Anterior cingulate cortex (tissue), 58 donors: ENCODE data around the gene PKNOX1.
A peak's percentile ranks its signal among the peaks of the same experiment; 100 is the strongest.
"Not testable (repeated sequence)": the region's sequence is repeated elsewhere in the genome, so short reads cannot be mapped to it uniquely, and the experiment has no call there.

Experiments
- DNase-seq, 58 donors: peaks; one replicate each; lab custom pipeline; 2025; lab: John Stamatoyannopoulos, UW

PKNOX1 gene

GRCh38 chr21:42973991-42974831 is at the start of gene PKNOX1:
TSS of gene PKNOX1 (plus strand) at chr21:42974562. CDS start at chr21:43004382, 29,820 bp downstream.
- peak; percentile 45 to 100 (median 99) for DNase-seq

GRCh38 chr21:42925114-42925926 is 49.0 kb upstream of the PKNOX1 start, which contains the start of gene ERVH48-1:
TSS of gene ERVH48-1 (minus strand) at chr21:42925630. CDS start at chr21:42919006, 6,624 bp downstream.
- DNase-seq = no peak

GRCh38 chr21:42927474-42928200 is 46.7 kb upstream of the PKNOX1 start:
- DNase-seq = peak in 9 of 58 donors; percentile 2 to 53 (median 19)

GRCh38 chr21:42929969-42930368 is 44.4 kb upstream of the PKNOX1 start:
- no peak for DNase-seq

GRCh38 chr21:42931560-42932235 is 42.7 kb upstream of the PKNOX1 start:
- DNase-seq = no peak

- DNase-seq = not testable (repeated sequence)
These were observed 41.8 kb upstream of the PKNOX1 start for GRCh38 chr21:42932378-42933136.

GRCh38 chr21:42933137-42933970 is 41.0 kb upstream of the PKNOX1 start:
- not testable (repeated sequence) for DNase-seq

GRCh38 chr21:42933973-42934372 is 40.4 kb upstream of the PKNOX1 start:
- not testable (repeated sequence) for DNase-seq

GRCh38 chr21:42936360-42936759 is 38.0 kb upstream of the PKNOX1 start:
- not testable (repeated sequence) for DNase-seq

- DNase-seq = not testable (repeated sequence)
These were observed 37.1 kb upstream of the PKNOX1 start for GRCh38 chr21:42937034-42937940.

- DNase-seq = peak in 3 of 58 donors; percentile 12 to 46 (median 29)
These were observed 36.3 kb upstream of the PKNOX1 start for GRCh38 chr21:42937960-42938605.

GRCh38 chr21:42938606-42938995 is 35.8 kb upstream of the PKNOX1 start:
- not testable (repeated sequence) for DNase-seq

GRCh38 chr21:42939582-42940413 is 34.6 kb upstream of the PKNOX1 start:
- peak in 49 of 58 donors; percentile 10 to 87 (median 49) for DNase-seq

GRCh38 chr21:42941696-42942085 is 32.7 kb upstream of the PKNOX1 start:
- DNase-seq = no peak

GRCh38 chr21:42942244-42942643 is 32.1 kb upstream of the PKNOX1 start:
- no peak for DNase-seq
